IPS DF 19.7 (cell line): ENCODE data around the gene SIX6.
A peak's percentile ranks its signal among the peaks of the same experiment; 100 is the strongest.

Experiments
- DNase-seq: peaks from one replicate; pipeline ENCODE4 v3.0.0-alpha.2; 2013; ENCODE audit warnings: low read depth, low spot score

The SIX6 gene

DNA sequence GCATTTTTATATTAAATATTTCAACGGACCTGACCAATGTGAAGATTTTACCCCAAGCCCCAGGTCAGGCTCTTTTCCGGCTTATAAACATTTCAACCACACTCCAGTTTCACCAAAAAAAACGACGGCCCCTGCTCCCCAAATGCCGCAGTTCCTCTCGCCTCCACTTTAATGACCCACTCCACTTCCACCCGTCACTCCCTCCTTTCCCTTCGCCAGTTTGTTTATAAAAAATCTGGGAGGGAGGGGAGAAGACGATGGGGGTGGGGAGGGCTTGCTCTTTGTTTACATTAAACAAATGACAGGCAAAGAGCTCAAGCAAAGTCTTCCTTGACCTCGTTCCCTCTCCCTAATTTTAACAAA, 5.4 kb downstream of the SIX6 start:
- DNase-seq, result no peak

DNA sequence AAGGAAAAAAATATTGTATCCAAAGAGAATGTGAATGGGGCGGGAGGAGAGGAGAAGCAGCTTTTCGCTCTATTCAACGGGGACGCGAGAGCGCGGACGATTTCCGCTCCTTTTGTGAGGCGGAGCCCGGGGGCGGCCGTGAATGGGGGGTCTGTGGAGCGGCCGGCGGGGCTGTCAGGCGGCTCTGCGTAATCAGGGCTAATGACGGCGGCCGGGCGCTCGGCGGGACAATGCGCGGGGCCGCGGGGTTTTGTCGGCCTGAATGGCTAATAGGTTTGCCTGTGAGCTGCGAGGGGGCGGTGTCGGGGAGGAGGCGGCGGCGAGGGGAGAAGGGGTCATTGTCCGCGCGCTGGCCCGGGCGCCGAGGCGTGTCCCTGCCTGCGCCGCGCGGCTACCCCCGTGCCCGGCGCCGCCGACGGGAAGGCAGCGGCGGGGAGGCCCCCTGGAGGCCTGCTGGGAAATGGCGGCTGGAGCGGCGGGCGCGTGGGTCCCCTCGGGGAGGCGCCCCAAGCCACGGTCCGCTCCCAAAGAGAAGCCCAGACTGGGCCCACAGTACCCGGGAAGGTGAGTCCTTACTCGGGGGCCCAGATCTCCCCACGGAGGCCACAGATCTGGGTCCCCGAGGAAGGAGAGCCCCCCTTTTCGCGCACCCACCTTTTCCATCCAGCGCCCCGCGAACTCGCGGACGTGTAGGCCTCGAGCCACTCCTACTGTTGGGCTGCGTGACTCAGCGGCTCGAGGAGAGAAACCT, 6.0 kb downstream of the SIX6 start:
- DNase-seq, result no peak

DNA sequence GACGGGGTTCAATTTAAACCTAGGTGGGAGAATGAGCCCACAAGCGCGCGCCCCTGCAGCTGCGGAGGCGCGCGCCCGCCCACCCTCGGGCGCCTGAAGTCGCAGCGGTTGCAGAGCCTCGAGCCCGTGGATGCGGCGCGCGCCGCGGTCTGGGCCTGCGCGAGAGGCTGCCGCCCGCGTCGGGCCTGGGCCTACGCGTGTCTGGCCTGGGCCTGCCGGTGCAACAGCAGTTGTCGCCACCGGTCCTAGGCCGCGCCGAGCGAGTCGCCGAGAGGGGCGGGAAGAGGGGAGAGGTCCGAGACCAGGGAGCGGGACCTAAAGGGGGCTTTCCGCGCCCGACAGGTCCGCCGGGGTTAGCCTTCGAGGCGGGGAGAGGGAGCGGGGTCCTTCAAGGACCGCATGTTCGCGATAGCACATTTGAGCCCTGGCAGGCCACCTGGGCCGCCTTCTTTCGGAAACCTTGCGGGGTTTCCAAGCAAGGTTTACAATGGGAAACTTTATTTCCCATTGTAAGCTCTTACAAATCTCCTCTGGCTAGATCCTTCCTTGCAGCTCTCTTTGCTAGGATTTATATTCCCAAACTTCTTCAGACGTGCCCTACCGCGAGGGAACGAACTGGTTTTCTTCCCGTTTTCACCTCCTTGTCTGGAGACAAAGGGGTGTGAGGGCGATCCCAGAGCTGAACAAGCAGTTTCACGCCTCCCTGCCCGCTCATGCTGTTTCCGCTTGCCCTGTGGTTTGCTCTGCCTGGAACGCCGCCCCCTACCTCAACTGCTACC, 6.8 kb downstream of the SIX6 start:
- no peak for DNase-seq

DNA sequence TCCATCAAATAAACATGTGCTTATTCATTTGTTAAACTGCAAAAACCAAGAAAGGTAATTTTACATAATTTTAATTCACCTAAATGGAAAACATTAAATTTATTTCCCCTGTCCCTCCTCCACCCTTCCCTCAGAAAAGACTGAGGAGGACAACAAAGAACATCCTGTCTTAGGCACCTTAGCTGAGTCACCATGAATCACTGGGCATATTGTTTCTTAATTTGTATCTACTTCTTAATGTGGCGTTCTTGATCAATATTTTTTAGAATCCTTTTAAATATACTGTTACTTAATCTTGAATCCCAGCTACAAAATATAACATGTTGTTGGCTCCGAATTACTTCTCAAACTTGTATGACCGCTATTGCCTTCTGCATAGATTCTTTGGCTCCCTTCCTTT, 23.5 kb downstream of the SIX6 start:
- no peak for DNase-seq

DNA sequence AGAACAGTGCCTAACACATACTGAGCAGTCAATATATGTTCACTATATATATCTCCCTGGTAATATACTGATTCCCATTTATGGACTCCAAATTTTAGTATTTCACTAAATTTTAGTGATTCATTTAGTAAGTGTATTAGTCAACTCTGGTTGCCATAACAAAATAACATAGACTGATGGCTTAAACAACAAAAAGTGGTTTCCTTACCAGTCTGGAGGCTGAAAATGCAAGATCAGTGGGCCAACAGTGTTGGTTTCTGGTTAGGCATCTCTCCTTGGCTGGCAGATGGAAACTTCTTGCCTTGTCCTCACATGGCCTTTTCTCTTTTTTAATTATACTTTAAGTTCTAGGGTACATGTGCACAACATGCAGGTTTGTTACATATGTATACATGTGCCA, 28.7 kb downstream of the SIX6 start:
- no peak for DNase-seq

DNA sequence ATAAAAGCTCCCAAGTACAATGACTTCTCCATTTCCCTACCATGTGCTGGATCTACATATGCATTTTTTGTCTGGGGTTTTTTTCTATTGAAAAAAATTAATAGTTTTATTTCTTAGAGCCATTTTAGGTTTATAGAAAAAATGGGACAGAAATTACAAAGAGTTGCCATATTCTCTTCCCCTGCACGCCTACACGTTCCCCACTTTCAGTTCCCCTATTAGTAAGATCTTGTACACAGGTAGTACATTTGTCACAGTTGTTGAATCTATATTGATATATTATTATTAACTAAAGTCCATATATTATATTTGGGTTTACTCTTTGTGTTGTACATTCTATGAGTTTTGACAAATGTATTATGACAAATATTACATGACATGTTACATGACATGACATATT, 35.7 kb downstream of the SIX6 start:
- DNase-seq, result no peak

DNA sequence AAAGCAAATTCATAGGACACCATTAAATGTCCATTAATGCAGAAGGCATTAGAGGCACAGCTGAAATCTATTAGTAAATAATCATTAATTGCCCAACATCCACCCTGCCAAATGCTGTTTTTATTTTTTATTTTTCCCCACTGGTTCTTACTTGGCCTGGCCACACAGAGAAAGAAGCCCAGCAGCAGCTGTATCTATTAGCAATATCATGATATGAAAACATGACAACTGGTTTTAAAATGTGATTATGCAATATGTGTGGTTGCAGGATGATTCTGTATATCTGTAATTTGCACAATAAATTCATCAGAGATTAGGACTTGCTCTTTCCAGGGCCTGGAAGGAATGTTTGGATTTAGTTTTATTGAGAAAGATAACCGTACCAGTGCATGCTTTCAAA, 44.9 kb downstream of the SIX6 start:
- no peak for DNase-seq

DNA sequence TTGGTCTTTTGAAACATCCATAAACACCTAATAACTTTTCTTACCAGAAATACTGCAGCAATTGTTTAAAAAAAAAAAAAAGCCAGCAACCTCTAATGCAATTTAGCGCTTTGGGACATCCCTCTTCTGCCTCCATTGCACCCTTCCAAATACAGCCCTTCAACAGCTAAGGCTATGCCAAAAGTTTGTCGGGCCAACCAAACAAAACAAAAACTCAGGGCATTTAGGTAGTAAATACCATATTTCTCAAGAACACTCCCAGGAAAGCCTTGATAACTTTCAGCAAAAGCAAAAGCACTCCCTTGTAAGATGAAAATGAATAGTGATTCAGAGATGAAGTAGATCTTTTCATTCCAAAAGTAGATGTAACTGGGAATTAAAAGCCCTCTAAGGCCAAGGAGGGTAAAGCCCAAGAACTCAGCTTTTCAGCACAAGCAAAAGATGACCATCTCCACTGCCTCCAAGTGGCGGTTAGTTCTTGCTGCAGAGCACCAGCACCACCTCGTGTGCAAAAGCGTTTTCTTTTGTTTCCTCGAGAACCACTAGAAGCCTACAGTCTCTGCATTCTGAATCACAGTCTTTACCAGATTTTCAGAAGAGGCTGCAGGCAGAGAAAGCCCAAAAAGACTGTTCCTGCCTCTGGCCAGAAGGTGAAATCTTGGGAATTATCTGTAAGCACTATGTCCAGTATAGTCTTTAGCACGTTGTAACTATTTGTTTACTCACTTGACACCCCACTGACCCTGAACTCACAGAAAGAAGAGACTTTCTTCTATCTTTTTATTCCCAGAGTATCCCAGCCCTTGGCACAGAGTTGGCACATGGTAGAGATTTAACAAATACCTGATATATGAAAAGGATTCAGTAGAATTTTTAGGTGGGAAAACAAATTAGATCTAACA, 53.1 kb downstream of the SIX6 start:
- peak; percentile 84 for DNase-seq
